Occipital lobe (tissue), 2 donors: ENCODE results near the gene DNAJA2. TPM values are rescaled to one million over a fixed set of nuclear protein-coding genes. Genes with fewer than 3 reads are reported as not detected.

ENCODE experiments used
- DNase-seq: peaks from one replicate; lab custom pipeline; 2025; lab: John Stamatoyannopoulos, UW
- total RNA-seq: library from RNA; depleted of rRNA; stranded (reverse); fragments of >200 nt; gene quantifications from one replicate; pipeline ENCODE4 v1.2.3, GENCODE V29; 2014

The DNAJA2 gene
- total RNA-seq, 1 donor from 2014 or later = 104 TPM

GRCh38 chr16:46906360-46907060, 67.0 kb downstream of the DNAJA2 start:
- no peak for DNase-seq

Other genes with a start within 250 kb of the DNAJA2 start
- 0.78 TPM for gene MYLK3, start 225.3 kb downstream of the DNAJA2 start, total RNA-seq
- 53.3 TPM for gene C16orf87, start 142.5 kb downstream of the DNAJA2 start, total RNA-seq
- gene GPT2, start 89.3 kb downstream of the DNAJA2 start, total RNA-seq = 20.7 TPM
- 154 TPM for gene NETO2, start 170.3 kb upstream of the DNAJA2 start, total RNA-seq